ENCODE data around the gene PCDHGA8.

- TF ChIP-seq, protein P1, sequence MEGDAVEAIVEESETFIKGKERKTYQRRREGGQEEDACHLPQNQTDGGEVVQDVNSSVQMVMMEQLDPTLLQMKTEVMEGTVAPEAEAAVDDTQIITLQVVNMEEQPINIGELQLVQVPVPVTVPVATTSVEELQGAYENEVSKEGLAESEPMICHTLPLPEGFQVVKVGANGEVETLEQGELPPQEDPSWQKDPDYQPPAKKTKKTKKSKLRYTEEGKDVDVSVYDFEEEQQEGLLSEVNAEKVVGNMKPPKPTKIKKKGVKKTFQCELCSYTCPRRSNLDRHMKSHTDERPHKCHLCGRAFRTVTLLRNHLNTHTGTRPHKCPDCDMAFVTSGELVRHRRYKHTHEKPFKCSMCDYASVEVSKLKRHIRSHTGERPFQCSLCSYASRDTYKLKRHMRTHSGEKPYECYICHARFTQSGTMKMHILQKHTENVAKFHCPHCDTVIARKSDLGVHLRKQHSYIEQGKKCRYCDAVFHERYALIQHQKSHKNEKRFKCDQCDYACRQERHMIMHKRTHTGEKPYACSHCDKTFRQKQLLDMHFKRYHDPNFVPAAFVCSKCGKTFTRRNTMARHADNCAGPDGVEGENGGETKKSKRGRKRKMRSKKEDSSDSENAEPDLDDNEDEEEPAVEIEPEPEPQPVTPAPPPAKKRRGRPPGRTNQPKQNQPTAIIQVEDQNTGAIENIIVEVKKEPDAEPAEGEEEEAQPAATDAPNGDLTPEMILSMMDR (IDR thresholded peaks at IDR 0.05; ENCODE audit: low read depth, low read length, poor library complexity, severe bottlenecking), result no peak
- TF ChIP-seq EZH2phosphoT487 (IDR thresholded peaks at IDR 0.05; ENCODE audit: borderline replicate concordance, low read length), result no peak
Measured at GRCh38 chr5:141382469-141383294, 9.8 kb upstream of the PCDHGA8 start, which contains the start of gene PCDHGA7.

All from DOHH2 (cell line).